Measurements from ENCODE around the gene CCDC152.
A peak's percentile ranks its signal among the peaks of the same experiment; 100 is the strongest.
"Not testable (repeated sequence)": the region's sequence is repeated elsewhere in the genome, so short reads cannot be mapped to it uniquely, and the experiment has no call there.

CCDC152 gene

DNA sequence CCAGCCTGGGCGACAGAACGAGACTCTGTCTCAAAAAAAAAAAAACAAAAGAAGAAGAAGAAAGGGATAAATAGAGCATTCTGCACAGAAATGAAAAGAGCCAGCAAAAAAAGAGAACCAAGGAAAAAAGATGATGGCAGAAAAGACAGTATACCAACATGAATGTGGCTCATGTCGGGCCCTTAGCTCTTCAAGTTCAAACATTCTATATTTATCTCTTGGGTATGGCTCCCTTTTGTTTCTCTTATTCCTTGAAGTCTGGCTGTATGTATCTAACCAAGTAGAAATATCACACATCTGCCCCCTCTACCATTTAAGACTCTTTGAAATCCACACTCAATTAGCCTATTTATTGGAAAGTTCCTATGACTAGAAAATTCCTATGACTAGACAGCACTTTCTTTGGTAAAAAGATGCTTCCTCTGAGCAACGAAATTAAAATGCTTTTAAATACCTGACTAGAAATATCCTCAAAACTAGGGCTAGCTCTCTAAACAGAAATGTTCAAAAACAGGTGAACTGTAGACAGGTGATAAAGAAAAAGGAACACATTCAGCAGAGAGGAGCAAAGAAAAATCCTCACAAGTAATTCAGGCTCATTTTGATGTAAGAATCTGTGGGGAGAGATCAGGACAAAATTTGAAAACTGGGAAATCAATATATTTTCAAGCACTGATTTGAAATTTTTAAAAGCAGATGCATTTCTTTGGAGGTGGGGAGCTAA is 52.4 kb downstream of the CCDC152 start:
- DNase-seq (ENCODE audit: low read depth): no peak
- no peak overlapping the region for H3K4me3 ChIP-seq (ENCODE audit: low read depth, low read length)
- TF ChIP-seq, protein P1, sequence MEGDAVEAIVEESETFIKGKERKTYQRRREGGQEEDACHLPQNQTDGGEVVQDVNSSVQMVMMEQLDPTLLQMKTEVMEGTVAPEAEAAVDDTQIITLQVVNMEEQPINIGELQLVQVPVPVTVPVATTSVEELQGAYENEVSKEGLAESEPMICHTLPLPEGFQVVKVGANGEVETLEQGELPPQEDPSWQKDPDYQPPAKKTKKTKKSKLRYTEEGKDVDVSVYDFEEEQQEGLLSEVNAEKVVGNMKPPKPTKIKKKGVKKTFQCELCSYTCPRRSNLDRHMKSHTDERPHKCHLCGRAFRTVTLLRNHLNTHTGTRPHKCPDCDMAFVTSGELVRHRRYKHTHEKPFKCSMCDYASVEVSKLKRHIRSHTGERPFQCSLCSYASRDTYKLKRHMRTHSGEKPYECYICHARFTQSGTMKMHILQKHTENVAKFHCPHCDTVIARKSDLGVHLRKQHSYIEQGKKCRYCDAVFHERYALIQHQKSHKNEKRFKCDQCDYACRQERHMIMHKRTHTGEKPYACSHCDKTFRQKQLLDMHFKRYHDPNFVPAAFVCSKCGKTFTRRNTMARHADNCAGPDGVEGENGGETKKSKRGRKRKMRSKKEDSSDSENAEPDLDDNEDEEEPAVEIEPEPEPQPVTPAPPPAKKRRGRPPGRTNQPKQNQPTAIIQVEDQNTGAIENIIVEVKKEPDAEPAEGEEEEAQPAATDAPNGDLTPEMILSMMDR (IDR thresholded peaks at IDR 0.05; ENCODE audit: low read depth, low read length, missing control alignments): no peak
- in situ Hi-C loops (cut with HindIII; ENCODE audit: low sequenced_read_pairs): no loop called here

DNA sequence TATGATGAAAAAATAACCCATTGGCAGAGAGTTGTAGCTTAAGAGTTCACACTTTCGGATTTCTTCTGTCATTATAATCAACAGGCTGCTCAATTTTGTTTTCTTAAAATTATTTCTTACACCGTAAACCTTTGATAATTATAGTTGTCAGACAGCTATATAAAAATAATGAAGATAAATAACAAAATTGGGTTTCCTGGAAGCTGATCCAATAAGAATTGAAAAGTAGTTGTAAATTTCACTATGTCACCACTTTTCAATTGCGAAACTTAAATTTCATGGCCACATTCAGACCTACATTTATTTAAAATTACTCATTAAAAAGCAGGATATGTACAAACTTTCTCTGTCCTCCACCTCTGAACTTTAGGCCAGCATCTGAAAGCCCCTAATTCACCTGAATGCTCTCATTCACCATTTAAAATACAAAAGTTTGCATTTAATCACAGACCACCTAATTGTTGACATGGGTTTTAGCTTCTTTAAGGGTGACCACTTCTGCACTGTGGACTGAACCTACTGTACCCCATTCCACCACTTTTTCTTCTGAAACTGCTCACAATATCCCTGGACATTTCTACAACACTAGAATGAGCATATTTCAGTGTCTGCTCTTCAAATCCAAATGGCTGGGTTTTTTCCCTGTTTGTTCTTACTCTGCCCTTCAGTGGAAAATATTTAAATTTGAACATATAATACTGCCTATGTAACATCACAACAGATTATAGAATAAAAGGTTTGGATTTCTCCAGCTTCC is 54.4 kb downstream of the CCDC152 start:
- in situ Hi-C loops (cut with HindIII; ENCODE audit: low sequenced_read_pairs): no loop called here
- peak overlapping the region; percentile 40 for H3K4me3 ChIP-seq (ENCODE audit: low read depth, low read length)
- TF ChIP-seq, protein P1 (IDR thresholded peaks at IDR 0.05; ENCODE audit: low read depth, low read length, missing control alignments): no peak
- DNase-seq (ENCODE audit: low read depth): no peak

DNA sequence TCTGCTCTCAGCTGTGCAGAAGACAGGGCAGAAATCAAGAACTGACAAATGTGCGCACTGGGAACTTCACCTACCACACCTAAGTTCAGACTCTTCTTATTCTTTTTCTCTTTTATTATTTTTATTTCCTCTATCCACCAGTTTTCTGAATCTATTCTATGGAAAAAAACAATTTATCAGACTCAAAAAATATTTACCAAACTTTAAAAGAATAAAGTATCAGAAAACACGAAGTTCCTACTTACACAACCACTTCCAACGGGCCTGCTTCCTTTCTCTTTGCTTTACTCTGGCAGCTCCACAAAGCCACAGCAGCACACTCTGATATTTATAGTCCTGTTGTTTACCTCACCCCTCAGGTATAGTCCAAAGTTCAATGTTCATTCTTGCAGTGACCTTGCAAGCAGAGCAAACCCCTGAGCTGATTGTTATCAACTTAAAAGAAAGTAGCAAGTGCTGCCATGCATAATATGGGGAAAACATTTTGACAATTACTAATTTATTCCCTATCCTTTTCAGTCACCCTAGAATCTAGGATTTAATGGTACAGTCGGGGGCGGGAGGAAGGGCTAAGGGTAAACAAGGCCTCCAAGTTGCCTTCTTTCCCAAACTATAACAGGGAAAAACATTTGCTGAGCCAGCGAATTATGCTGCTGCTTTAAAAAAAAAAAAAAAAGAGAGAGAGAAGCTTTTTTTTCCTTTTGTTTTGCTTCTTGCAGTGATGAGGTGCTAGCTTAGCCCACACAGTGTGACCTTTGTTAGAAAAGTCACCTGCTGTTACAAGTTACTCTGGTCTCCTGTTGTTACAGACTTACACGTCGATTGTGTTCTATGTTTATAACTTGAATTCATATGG is 55.2 kb downstream of the CCDC152 start, which contains the start of gene SELENOP:
Gene SELENOP, minus strand, starts transcription at position 302 of the 856 bp plus-strand sequence. CDS start 3,539 bp downstream, outside the sequence.
- in situ Hi-C loops (cut with HindIII; ENCODE audit: low sequenced_read_pairs): no loop called here
- peak within 1 kb of the TSS; percentile 40 for H3K4me3 ChIP-seq (ENCODE audit: low read depth, low read length)
- TF ChIP-seq, protein P1 (IDR thresholded peaks at IDR 0.05; ENCODE audit: low read depth, low read length, missing control alignments): no peak
- DNase-seq (ENCODE audit: low read depth): peak; percentile 53

DNA sequence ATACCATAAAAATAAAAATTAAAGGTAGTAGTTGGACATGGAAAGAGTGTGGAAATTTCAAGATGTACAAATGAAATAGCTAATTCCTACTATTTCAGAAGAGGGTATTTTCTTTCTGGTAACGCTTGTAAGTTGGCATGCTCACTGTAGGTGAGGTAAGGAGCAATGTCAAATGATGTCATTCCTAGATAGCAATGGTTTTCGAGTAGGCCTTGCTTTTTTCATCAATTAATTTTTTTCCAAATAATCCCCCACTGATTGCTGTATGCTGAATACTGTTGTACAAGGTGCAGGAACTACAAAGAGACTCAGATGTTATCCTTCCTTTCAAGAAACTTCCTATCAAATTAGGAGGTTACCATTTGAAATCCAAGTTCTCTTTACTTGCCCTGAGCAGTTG is 56.0 kb downstream of the CCDC152 start:
- in situ Hi-C loops (cut with HindIII; ENCODE audit: low sequenced_read_pairs): no loop called here
- H3K4me3 ChIP-seq (ENCODE audit: low read depth, low read length): no peak overlapping the region

DNA sequence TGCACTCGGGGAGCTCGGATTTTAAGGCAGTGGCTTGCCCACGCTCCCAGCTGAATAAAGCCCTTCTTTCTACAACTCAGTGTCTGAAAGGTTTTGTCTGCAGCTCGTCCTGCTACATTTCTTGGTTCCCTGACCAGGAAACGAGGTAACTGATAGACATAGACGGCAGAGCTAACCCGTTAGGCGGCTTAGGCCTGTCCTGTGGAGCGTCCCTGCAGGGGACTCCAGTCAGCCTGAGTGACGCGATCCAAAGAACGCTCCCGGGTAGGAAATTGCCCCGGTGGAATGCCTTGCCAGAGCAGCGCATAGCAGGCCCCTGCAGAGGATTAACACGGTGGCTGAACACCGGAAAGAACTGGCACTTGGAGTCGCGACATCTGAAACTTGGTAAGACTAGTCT is 56.9 kb downstream of the CCDC152 start:
- TF ChIP-seq, protein P1 (IDR thresholded peaks at IDR 0.05; ENCODE audit: low read depth, low read length, missing control alignments): no peak
- in situ Hi-C loops (cut with HindIII; ENCODE audit: low sequenced_read_pairs): no loop called here
- H3K4me3 ChIP-seq (ENCODE audit: low read depth, low read length): no peak overlapping the region
- DNase-seq (ENCODE audit: low read depth): no peak

More for the DNA sequence above, 56.0 kb downstream of the CCDC152 start:
- TF ChIP-seq, protein P1 (IDR thresholded peaks at IDR 0.05; ENCODE audit: low read depth, low read length, missing control alignments): no peak
- DNase-seq (ENCODE audit: low read depth): no peak

DNA sequence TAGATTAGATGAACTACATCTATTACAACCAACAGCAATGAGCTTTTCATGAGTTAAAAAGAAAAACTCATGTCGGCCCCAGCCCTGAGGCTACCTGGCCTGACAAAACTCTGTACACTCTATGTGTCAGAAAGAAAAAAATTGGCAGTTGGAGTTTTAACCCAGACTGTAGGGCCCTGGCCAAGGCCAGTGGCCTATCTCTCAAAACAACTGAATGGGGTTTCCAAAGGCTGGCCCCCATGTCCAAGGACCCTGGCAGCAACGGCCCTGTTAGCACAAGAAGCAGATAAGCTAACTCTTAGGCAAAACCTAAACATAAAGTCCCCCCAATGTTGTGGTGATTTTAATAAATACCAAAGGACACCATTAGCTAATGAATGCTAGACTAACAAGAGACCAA is 59.9 kb downstream of the CCDC152 start:
- in situ Hi-C loops (cut with HindIII; ENCODE audit: low sequenced_read_pairs); H3K4me3 ChIP-seq (ENCODE audit: low read depth, low read length); DNase-seq (ENCODE audit: low read depth): not testable (repeated sequence)
